HG03378 (cell line): ENCODE measurements around the gene PCYOX1L.

Experiments
- ATAC-seq: cut with Tn5 transposase; IDR thresholded peaks from one replicate; pipeline ENCODE4 v1.9.1; 2021; ENCODE audit warnings: mild to moderate bottlenecking, moderate library complexity; ENCODE audit not compliant: unreplicated experiment

PCYOX1L gene

DNA sequence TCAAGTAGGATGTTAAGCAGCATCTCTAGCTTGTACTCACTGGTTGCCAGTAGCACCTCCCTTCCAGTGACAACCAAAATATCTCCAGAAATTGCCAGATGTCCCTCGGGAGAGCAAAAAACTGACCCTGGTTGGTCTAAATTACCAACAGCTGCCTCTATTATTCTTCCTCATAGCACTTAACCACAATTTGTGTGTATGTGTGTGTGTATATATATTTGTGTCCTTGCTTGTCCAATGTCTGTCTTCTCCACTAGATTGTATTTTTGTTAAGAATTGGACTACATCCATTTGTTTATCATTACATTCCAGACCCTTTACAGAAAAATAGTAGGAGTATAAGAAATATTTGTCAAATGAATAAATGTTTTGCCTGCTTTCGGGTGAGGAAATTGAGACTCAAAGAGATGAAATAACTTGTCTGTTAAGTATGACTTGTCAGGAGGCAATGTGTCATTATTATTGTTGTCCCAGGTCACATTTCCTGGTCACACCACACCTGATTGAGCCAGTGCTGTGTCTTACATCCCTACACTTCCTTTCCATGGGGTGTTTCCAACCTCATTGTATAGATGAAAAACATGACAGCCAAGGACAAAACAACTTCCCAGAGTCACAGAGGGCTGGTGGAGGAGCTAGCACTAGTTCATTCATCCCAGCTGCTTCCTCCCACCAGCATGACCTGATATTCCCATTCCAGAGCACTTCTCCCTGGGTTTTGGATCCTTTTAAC lies 24.0 kb upstream of the PCYOX1L start:
- no peak for ATAC-seq

DNA sequence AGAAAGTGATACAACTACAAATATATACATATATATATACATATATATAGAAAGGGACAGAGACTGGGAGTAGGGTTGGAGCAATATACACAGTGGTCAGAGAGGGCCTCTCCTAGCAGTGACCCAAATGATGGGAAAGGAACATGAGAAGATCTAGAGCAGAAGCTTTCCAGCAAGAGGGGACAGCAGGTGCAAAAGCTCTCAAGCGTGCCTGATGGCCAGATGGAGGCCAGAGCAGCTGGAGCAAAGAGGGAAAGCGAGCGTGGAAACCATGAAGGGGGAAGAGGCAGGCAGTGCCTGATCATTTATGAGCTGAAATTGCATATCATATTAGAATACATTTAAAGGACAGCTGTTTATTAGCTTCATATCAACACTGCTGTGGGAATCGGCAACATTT lies 20.1 kb upstream of the PCYOX1L start:
- no peak for ATAC-seq

DNA sequence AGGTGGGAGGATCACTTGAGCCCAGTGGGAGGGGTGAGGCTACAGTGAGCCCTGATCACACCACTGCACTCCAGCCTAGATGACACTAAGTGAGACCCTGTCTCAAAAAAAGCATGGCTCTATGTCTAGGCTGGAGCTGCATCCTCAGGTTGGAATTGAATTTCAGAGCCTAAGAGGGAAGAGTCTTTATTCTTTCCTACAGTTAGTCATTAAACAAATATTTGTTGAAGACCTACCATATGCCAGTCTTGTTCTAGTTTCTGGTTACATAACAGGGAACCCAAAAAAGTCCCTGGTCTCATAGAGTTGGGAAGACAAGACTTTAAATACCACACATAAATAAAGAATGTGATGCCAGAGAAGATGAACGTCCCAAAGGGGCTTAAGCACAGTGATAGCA lies 19.5 kb upstream of the PCYOX1L start:
- no peak for ATAC-seq

DNA sequence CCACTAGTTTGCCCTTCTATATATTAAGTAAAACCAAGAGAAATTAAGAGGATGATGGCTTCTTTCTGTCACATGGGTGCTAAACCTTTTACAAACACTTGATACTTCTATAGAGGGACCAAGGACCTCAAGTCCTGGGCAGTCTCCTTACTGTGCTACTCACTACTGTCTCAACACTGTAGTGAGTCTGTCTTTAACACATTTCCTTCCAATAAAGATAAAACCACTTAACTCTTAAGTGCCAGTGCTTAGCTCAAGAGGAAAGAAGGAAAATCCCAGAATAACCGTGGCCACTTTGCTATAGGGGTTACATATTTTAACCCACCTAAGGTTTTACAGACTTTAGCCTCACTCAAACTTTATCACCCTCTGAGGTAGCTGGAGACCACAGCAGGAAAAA lies 16.9 kb upstream of the PCYOX1L start:
- ATAC-seq = no peak

DNA sequence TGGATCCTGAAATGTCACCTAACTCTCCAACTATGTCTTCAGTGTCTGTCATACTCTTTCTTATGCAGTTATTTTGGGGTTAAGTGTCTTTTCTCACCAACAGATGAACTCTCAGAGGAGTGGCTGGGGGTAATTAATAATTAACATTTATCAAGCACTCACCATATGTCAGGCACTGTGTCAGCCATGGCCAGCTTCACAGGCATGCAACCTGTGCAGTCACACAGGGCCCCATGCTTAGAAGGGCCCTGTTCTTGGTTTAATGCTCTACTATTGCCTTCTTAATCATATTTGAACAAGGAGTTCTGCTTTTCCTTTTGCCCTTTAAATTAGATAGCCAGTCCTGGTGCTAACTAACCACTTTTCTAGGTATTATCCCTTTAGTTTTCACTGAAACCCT lies 16.0 kb upstream of the PCYOX1L start:
- ATAC-seq = no peak

DNA sequence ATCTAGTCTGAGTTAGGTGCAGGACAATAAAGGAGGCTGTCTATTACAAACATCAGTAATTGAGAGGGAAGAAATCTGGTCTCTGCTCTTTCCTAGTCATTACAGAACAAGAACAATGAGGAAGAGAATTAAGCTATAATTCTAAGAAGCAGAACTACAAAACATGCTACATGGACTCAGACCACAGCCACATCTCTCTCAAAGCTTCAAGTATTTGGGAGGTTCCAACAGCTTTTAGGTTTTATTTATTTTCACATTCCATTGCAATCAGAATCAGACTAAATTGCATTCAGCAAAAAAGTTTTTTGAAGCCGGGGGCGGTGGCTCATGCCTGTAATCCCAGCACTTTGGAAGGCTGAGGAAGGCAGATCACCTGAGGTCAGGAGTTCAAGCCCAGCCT lies 13.7 kb upstream of the PCYOX1L start:
- no peak for ATAC-seq

DNA sequence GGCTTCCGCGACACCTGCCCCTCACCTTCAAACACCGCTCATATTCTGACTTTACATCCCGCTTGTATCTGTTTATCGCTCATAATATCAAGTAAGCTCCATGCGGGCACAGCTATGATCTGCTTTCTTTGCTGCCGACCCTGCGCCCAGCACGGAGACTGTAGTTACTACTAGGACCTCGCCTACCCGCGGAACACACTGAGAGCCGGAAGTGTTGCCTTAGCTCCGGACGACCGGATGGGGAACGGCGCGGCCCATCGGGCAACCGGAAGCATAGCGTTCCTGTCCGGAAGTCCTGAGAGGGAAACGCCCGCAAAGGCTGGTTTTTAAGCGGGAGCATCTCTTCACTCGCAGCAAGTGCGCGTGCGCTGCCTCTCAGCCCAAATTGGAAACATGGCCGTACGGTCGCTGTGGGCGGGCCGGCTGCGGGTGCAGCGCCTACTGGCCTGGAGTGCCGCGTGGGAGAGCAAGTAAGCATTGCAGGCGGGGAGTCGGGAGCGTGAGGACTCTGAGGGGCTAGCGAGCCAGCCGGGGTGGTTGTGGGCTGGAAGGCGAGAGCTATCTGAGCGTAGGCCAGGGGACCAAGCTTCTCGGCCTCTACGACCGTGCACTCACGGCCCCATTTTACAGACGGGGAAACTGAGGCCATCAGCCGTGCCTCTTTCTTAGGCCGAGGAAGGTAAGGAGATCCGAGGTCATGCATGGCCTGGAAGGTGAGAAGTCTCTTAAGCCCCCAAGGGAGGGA lies 12.5 kb upstream of the PCYOX1L start, which contains the start of gene GRPEL2:
Gene GRPEL2 (plus strand): TSS at position 353 of the 745 bp plus-strand sequence. CDS start 41 bp downstream, at position 394.
- peak; percentile 92 for ATAC-seq

DNA sequence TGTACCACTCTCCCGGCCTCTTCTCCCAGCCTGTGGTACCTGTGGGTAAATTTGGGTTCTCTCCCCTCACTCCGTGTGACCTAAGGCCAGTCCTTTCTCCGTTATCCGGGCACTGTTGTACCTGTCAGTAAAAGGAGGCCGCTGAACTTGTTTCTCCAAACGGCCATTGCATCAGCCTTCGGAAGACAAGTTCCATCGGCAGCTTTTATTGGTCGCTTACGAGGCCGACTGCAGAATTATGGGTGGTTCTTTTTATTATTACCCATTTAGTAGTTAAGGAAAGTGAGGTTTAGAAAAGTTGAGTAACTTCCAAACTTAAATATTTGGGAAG lies 12.0 kb upstream of the PCYOX1L start:
- ATAC-seq = no peak

DNA sequence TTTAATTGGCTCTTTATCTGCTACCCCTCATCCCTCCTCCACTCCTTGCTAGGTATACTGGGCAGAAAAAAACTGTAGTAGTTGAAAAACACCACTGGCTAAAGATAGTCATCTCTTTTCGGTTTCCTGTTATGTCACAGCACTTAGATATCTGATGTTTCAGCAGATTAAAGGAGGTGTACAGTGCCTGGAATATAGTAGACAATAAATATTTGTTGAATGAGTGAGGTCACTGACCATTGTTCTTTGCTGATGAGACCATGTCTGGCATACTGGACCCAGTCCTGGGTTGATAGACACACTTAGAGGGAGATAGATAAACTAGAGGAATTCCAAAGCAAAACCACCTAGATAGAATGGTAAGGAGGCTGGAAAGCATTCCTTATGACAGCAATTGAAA lies 9.3 kb upstream of the PCYOX1L start:
- no peak for ATAC-seq

DNA sequence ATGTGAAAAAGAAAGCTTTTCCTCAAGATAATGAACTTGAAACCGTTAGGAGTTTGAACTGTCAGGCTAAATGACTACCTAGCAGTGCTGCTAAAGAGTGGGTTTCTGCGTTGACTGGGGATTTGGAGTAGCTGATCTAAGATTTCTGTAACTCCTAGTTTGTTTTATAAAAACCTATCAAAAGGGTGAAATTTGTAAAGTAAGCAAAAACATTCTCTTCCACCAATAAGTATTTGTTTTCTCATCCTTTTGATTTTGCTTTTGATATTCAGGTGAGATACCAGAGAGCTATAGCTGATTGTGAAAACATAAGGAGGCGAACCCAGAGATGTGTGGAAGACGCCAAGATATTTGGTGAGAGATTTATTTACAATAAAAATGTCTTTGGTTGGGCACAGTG lies 8.5 kb upstream of the PCYOX1L start:
- no peak for ATAC-seq

DNA sequence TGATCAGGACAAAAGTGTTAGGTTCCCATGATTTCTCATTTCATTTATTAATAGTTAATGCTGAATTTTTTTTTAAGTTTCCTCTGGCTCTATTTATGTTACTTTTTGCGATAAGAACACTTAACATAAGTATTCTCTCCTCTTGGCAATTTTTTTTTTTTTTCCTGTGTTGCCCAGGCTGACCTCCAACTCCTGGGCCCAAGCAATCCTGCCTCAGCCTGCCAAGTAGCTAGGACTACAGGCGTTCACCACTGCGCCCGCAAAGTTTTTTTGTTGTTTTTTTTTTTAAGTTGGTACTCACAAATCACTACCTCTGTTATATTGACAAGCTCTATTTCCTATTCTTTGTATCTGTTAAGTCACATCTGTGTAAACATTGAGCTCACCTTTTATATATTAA lies 5.7 kb upstream of the PCYOX1L start:
- no peak for ATAC-seq

DNA sequence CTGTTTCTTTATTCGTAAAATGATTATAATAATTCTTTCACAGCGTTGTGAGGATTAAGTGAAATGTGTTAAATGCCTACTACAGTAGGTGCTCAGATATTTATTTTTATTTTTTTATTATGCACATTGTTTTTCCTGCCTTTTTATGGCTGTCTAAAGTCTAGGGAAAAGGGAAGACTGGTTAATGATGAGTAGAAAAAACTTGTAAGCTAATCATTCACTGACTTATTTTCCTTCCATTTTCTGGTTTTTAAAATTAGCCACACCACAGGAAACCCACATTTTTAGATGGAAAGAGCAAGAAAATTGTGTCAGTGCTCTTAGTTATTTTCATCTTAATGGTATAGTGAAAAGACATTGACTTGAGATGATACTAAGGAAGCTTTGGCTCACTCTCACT lies 3.9 kb upstream of the PCYOX1L start:
- no peak for ATAC-seq

DNA sequence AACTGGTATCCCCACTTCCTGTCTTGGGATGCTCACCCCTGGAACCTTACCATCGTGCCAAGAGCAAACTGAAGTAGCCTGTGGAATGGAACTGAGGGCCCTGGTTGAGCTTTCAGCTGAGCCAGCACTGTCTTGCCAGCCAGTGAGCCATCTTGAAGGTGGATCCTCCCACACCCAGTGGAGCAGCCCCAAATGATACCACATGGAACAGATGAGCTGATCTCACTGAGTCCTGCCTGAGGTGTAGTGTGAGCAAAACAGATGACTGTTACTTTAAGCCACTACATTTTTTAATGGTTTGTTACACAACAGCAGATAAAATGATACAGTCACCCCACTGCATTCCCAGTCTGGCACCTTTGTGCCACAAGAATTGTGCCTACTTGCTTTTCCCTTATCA lies 2.2 kb upstream of the PCYOX1L start:
- ATAC-seq = no peak

DNA sequence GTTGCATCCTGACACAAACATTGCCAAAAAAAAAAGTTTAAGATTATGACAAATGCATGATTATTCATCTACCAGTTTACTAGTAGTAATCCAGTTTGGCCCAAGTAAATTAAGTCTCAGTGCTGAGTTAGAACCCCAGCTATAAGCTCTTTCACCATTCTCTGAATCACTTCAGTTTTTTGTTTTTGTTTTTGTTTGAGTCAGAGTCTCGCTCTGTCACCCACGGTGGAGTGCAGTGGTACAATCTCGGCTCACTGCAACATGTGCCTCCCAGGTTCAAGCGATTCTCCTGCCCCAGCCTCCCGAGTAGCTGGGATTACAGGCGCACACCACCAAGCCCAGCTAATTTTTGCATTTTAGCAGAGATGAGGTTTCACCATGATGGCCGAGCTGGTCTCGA lies 1.5 kb upstream of the PCYOX1L start:
- ATAC-seq = no peak

DNA sequence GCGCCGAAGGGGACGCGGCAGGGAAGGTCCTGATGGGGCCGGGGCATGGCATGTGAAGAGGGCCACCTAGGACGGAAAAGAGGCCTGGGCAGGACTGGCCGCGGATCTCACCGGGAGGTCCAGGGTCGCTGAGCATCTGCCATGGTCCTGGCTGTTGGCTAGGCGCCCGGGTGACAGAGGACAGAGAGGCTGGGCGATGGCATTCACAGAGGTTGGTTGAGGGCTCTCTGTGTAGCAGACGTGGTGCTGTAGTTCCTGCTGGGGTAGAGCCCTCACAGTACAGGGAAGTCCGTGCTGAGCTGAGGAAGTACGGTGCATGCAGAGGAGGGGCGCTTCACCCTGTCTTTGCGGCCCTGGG lies 427 bp downstream of the PCYOX1L start:
- peak; percentile 2 for ATAC-seq

DNA sequence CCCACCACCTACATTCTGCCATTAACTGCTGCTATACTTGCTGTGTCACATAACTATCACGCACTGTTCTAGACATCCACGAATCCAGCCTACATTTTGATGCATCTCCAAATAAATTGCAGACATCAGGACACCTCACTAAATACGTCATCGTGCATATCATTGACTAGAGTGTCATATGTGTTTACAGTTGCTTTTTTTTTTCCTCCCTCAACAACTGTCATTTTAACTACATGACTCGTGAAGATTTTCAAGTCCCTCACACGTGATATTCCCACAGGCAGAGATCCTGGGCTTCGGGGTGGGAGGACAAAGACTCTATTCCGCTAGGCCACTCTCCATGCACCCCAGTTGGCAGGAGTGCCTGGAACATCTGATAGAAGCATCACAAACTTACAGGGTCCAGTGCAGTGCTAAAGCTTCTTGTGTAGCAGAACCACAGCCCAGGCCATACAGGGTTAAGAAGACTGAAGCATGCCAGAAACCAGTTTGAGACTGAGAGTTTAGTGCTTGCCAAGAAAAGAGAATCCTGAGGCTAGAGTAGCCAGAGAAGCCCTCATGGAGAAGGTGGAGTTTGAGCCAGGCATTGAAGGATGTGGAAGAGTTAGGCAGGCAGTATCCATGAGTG lies 1.1 kb downstream of the PCYOX1L start:
- no peak for ATAC-seq

DNA sequence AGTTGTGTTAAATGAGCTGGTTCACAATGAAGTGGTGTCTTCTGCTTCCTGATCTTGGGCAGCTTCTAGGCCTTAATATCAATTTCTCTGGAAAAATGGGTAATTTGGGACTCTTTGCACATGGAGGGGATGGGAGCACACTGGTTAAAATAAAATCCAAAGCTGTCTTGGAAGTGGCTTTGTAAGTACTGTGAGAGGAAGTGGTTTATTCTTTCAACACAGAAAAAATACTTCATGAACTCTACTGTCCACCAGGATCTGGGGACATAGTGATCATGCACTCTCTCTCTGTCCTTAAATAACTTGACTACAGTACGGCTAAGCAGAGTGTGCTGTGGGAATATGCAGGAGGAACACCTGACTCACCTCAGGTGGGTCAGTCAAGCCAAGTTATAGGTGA lies 2.4 kb downstream of the PCYOX1L start:
- ATAC-seq = no peak

DNA sequence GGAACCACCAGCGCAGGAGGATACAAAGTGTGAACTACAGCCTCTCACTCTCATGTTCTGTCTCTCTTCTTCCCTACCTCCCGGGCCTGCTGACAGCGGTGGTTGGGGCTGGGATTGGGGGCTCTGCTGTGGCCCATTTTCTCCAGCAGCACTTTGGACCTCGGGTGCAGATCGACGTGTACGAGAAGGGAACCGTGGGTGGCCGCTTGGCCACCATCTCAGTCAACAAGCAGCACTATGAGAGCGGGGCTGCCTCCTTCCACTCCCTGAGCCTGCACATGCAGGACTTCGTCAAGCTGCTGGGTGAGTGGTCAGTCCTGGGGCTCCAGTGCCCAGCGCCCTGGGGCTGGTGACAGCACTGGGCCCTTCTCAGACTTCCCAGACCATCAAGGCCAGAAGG lies 4.7 kb downstream of the PCYOX1L start:
- ATAC-seq = no peak

DNA sequence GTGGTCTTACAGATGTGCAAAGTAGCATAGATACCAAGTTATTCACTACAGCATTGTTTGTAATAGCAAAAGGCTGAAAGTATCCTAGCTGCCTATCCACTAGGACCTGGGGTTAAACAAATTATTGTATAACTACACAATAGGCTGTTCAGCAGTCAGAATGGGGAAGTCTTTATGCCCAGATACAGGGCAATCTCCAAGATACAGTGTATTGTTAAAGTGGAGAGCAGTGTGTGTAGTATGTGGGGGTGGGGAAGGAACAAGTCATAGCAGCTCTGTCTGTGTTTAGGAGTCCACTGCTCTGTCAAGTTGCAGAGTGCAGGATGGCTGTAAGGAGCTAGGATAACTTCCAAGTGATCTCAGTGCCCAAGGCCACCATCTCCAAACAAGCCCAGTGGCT lies 5.5 kb downstream of the PCYOX1L start:
- ATAC-seq = no peak

DNA sequence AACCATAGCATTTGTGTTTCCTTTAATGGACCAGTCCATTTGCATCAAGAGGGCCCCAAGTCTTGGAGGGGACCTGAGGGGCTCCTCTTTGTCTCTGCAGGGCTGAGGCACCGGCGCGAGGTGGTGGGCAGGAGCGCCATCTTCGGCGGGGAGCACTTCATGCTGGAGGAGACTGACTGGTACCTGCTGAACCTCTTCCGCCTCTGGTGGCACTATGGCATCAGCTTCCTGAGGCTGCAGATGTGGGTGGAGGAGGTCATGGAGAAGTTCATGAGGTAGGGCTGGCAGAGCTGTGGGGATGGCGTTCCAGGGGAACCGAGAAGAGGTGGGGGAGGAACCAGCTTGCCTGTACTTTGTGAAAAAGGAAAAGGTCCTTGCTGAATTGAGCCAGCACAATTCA lies 6.1 kb downstream of the PCYOX1L start:
- ATAC-seq = no peak

DNA sequence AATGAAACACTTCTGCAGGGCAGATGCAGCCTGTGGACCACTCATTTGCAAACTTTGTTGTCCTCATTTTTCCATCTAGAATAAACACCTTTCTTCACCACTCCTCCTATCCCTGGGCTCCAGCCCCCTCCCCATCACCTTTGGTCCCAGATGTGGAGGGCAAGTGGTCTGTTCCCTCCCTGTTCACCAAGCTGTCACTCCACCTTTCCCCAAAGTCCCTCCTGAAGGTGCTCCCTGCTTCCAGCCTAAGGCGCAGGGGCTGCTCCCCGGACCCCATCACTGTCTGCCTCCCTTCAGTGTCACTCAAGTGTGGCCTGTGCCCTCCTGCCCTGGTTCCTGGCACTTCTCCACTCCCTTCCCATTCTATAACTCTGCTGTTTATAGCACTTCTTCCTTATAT lies 6.9 kb downstream of the PCYOX1L start:
- ATAC-seq = no peak

DNA sequence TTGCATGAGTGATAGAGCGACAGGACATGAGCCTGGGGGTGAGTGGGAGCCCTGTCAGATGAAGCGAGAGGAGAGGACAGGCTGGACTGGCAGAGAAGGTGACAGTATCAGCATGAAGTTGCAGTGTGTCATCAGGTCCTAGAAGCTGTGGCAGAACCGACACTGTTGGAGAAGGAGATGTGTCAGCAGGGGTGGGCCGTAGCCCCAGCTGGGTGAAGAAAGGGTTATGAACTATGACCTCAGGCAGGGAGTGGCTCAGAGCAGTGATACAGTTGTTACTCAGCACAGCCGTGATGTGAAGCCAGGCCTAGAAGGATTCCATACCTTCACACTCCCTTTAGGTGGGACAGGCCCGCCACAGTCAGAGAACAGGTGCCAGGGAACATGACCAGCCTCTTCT lies 7.6 kb downstream of the PCYOX1L start:
- no peak for ATAC-seq
